Thyroid gland (tissue), 4 donors: ENCODE results near the gene ADRA2C.

Experiments
- CTCF ChIP-seq, 6 experiments: fragments of 200-600 bp in 3 of 6; fragments of 450-650 bp in 3 of 6; sonication (generic) in 3 of 6; IDR thresholded peaks; one replicate each; pipeline ENCODE4 v1.5.1; 2016 to 2019; ENCODE audit warnings: antibody characterized with exemption in 6 of 6, mild to moderate bottlenecking in 2 of 6, inconsistent platforms in 1 of 6, moderate library complexity in 1 of 6
- POLR2A ChIP-seq, 2 donors: fragments of 450-650 bp; IDR thresholded peaks; one replicate each; pipeline ENCODE4 v1.6.1; 2017; ENCODE audit warnings: antibody characterized with exemption in 2 of 2, mild to moderate bottlenecking in 2 of 2, moderate library complexity in 1 of 2

GRCh38 chr4:3725936-3726870, 40.0 kb upstream of the ADRA2C start:
- TF ChIP-seq CTCF (IDR thresholded peaks at IDR 0.05) (no peak), POLR2A (IDR thresholded peaks at IDR 0.05) (no peak)
